MM.1S (cell line): ENCODE results near the gene SUDS3.

Experiments used
- DNase-seq: peaks from one replicate; pipeline ENCODE4 v3.0.0-alpha.2; 2015
- H2AFZ ChIP-seq: fragments of 300-600 bp; sonication (generic); 2 replicates; pipeline ENCODE4 v1.6.0; 2016; ENCODE audit warnings: antibody characterized with exemption, low read length
- H3F3A ChIP-seq: fragments of 300-600 bp; sonication (generic); 2 replicates; pipeline ENCODE4 v1.6.1; 2016; ENCODE audit warnings: mild to moderate bottlenecking, antibody characterized with exemption, low read length, moderate library complexity, mixed read lengths; ENCODE audit not compliant: insufficient read depth
- H3K27ac ChIP-seq: fragments of 300-600 bp; sonication (generic); 2 replicates; pipeline ENCODE4 v1.5.1; 2016; ENCODE audit warnings: mild to moderate bottlenecking, low read length
- H3K27me3 ChIP-seq: fragments of 300-600 bp; sonication (generic); replicated peaks from 2 replicates; pipeline ENCODE4 v1.6.0; 2016; ENCODE audit warnings: low read length; ENCODE audit not compliant: insufficient read depth
- H3K36me3 ChIP-seq: fragments of 300-600 bp; sonication (generic); replicated peaks from 2 replicates; pipeline ENCODE4 v1.6.1; 2016; ENCODE audit warnings: mild to moderate bottlenecking, low read length, mixed read lengths; ENCODE audit not compliant: insufficient read depth
- H3K4me1 ChIP-seq: fragments of 300-600 bp; sonication (generic); 2 replicates; pipeline ENCODE4 v1.6.1; 2016; ENCODE audit warnings: low read length, mixed read lengths
- H3K4me2 ChIP-seq: fragments of 300-600 bp; sonication (generic); 2 replicates; pipeline ENCODE4 v1.6.0; 2016; ENCODE audit warnings: low read depth, low read length
- H3K4me3 ChIP-seq: fragments of 300-600 bp; sonication (generic); 2 replicates; pipeline ENCODE4 v1.5.1; 2016; ENCODE audit warnings: low read length, mixed read lengths
- H3K79me2 ChIP-seq: fragments of 300-600 bp; sonication (generic); 2 replicates; pipeline ENCODE4 v1.6.1; 2016; ENCODE audit warnings: mixed run types, low read length, mixed read lengths
- H3K9ac ChIP-seq: fragments of 300-600 bp; sonication (generic); 2 replicates; pipeline ENCODE4 v1.6.1; 2016; ENCODE audit warnings: low read length, mixed read lengths
- H3K9me2 ChIP-seq: fragments of 300-600 bp; sonication (generic); replicated peaks from 2 replicates; pipeline ENCODE4 v1.6.1; 2016; ENCODE audit warnings: mild to moderate bottlenecking, low read length, mixed read lengths; ENCODE audit not compliant: insufficient read depth
- H3K9me3 ChIP-seq: fragments of 300-600 bp; sonication (generic); replicated peaks from 2 replicates; pipeline ENCODE4 v1.6.1; 2016; ENCODE audit warnings: mild to moderate bottlenecking, low read length, mixed read lengths; ENCODE audit not compliant: insufficient read depth
- H4K20me1 ChIP-seq: fragments of 300-600 bp; sonication (generic); 2 replicates; pipeline ENCODE4 v1.6.1; 2016; ENCODE audit warnings: mild to moderate bottlenecking, low read length, moderate library complexity, mixed read lengths; ENCODE audit not compliant: insufficient read depth
- CTCF ChIP-seq: fragments of 300-600 bp; sonication (generic); IDR thresholded peaks from 2 replicates; pipeline ENCODE4 v1.5.1; 2016; ENCODE audit warnings: antibody characterized with exemption, low read length, mixed read lengths
- EZH2 ChIP-seq: fragments of 300-600 bp; sonication (generic); optimal IDR thresholded peaks from 2 replicates; pipeline ENCODE3; 2017; ENCODE audit warnings: low read depth, mild to moderate bottlenecking, antibody characterized with exemption, low read length, mixed read lengths
- EZH2phosphoT487 ChIP-seq: fragments of 300-600 bp; sonication (generic); IDR thresholded peaks from 2 replicates; pipeline ENCODE4 v1.6.1; 2018; ENCODE audit warnings: antibody characterized with exemption, low read length

SUDS3 gene

GRCh38 chr12:118328486-118329330, 47.6 kb upstream of the SUDS3 start:
- no peaks in the 10 kb centered on the region for H3K79me2 ChIP-seq

GRCh38 chr12:118330421-118331018, 45.8 kb upstream of the SUDS3 start:
- no peaks in the 10 kb centered on the region for H3K9me2 ChIP-seq
- TF ChIP-seq CTCF (no peak), EZH2phosphoT487 (no peak), EZH2 (no peak)
- H3K27ac ChIP-seq: no peak overlapping the region
- H3K4me2 ChIP-seq: no peak overlapping the region
- no peaks in the 10 kb centered on the region for H3K36me3 ChIP-seq
- no peaks in the 10 kb centered on the region for H4K20me1 ChIP-seq
- H3F3A ChIP-seq: no peaks in the 10 kb centered on the region
- no peak overlapping the region for H2AFZ ChIP-seq
- no peaks in the 10 kb centered on the region for H3K4me1 ChIP-seq
- H3K27me3 ChIP-seq: no peaks in the 10 kb centered on the region
- DNase-seq: no peak
- no peak overlapping the region for H3K9ac ChIP-seq
- no peaks in the 10 kb centered on the region for H3K9me3 ChIP-seq
- H3K4me3 ChIP-seq: no peak overlapping the region
- no peaks in the 10 kb centered on the region for H3K79me2 ChIP-seq

More at GRCh38 chr12:118328486-118329330, 47.6 kb upstream of the SUDS3 start:
- Histone ChIP-seq H3K36me3 (no peaks in the 10 kb centered on the region), H3K9me3 (no peaks in the 10 kb centered on the region), H3F3A (no peaks in the 10 kb centered on the region), H3K27ac (no peak overlapping the region), H2AFZ (no peak overlapping the region), H3K27me3 (no peaks in the 10 kb centered on the region), H3K9me2 (no peaks in the 10 kb centered on the region), H3K9ac (no peak overlapping the region), H3K4me3 (no peak overlapping the region), H3K4me2 (no peak overlapping the region), H4K20me1 (no peaks in the 10 kb centered on the region), H3K4me1 (no peaks in the 10 kb centered on the region)
- TF ChIP-seq EZH2 (no peak), CTCF (no peak), EZH2phosphoT487 (no peak)
- no peak for DNase-seq

GRCh38 chr12:118332511-118332910, 43.8 kb upstream of the SUDS3 start:
- H3F3A ChIP-seq: no peaks in the 10 kb centered on the region
- no peaks in the 10 kb centered on the region for H3K9me3 ChIP-seq
- H3K9ac ChIP-seq: no peak overlapping the region
- H3K9me2 ChIP-seq: no peaks in the 10 kb centered on the region
- no peak overlapping the region for H3K4me3 ChIP-seq
- H3K4me1 ChIP-seq: no peaks in the 10 kb centered on the region
- no peak for TF ChIP-seq CTCF
- no peak for TF ChIP-seq EZH2
- TF ChIP-seq EZH2phosphoT487: no peak
- no peaks in the 10 kb centered on the region for H3K79me2 ChIP-seq
- no peak overlapping the region for H3K4me2 ChIP-seq
- DNase-seq: no peak
- no peaks in the 10 kb centered on the region for H3K27me3 ChIP-seq
- no peaks in the 10 kb centered on the region for H3K36me3 ChIP-seq
- no peak overlapping the region for H3K27ac ChIP-seq
- H4K20me1 ChIP-seq: no peaks in the 10 kb centered on the region
- H2AFZ ChIP-seq: no peak overlapping the region
